Left renal cortex interstitium (tissue), 4 donors: ENCODE data around the gene CBX6. TPM values are rescaled to one million over a fixed set of nuclear protein-coding genes. Genes with fewer than 3 reads are reported as not detected.
"Not testable (repeated sequence)": the region's sequence is repeated elsewhere in the genome, so short reads cannot be mapped to it uniquely, and the experiment has no call there.

Experiments
- DNase-seq, 4 donors: peaks; one replicate each; pipeline ENCODE4 v3.0.0-alpha.2; 2013; ENCODE audit warnings: low read depth in 4 of 4, low spot score in 2 of 4, missing footprints in 1 of 4
- polyA plus RNA-seq, 4 donors: library from polyadenylated mRNA; unstranded; fragments of 120-200 nt; gene quantifications; one replicate each; pipeline ENCODE4 v1.2.1, GENCODE V29; 2013; ENCODE audit not compliant: insufficient read length in 4 of 4

Gene CBX6
- 10 to 100 TPM; 35.9 to 50.8 (median 43.0) TPM for polyA plus RNA-seq

- peak; percentile 79 to 92 (median 92) for DNase-seq
Measured at GRCh38 chr22:38872172-38872830, at the start of gene CBX6. CBX6 (minus strand) TSS chr22:38872216; CDS start chr22:38872190, 26 bp downstream.

DNA sequence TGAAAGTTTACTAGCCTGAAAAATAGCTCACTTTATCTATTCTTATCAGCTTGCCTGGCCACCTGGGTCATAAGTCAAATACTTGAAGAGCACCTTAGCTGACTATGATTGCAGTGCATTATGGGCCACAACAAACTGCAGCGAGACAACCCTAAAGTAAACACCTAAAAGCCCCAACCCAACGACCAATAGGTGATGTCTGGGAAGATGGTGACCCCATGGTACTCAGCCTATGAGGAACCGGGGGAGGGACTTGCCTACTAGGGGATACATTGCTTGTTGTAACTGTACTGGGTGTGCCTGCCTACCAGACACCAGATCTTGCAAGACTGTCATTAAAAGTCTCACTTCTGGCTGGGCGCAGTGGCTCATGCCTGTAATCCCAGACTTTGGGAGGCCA is 49.8 kb upstream of the CBX6 start:
- no peak for DNase-seq

DNA sequence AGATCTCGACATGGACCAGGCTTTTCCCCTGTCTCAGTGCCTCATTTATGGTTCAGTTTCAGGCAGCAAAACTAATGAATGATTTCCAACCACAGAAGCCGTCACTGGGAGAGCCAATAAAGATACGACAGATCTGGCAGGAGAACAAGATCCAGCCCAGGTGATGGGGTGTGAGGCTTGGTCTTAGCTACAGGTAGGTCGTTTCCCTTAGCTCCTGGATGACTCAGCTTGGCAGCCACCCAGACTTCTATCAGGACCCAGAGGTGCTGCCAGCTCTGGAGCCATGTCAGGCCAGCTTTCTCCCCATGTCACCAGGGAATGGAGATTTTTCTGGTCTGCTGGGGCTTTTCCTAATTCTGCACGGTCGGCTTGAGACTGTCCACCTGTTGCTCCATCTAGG is 49.1 kb upstream of the CBX6 start:
- DNase-seq = no peak

DNA sequence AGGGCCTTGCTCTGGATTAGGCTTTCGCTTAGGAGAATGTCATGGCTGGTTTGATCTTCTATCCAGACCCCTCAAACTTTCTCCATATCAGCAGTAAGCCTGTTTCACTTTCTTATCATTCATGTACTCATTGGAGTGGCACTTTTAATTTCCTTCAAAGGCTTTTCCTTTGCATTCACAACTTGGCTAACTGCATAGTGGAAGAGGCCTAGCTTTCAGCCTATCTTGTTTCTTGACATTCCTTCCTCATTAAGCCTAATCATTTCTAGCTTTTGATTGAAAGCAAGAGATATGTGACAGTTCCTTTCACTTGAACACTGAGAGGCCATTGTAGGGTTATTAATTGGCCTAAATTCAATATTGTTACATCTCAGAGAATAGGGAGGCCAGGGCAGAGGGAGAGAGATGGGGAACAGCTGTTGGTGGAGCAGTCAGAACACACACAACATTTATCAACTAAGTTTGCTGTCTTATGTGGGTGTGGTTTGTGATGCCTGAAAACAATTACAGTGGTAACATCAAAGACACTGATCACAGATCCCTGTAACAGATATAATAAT is 47.7 kb upstream of the CBX6 start:
- peak in 1 of 4 donors; percentile 13 for DNase-seq

- no peak for DNase-seq
Measured at GRCh38 chr22:38911434-38911833, 39.4 kb upstream of the CBX6 start.

GRCh38 chr22:38907767-38908166 is 35.8 kb upstream of the CBX6 start:
- no peak for DNase-seq

- no peak for DNase-seq
Measured at GRCh38 chr22:38906052-38906451, 34.0 kb upstream of the CBX6 start.

DNA sequence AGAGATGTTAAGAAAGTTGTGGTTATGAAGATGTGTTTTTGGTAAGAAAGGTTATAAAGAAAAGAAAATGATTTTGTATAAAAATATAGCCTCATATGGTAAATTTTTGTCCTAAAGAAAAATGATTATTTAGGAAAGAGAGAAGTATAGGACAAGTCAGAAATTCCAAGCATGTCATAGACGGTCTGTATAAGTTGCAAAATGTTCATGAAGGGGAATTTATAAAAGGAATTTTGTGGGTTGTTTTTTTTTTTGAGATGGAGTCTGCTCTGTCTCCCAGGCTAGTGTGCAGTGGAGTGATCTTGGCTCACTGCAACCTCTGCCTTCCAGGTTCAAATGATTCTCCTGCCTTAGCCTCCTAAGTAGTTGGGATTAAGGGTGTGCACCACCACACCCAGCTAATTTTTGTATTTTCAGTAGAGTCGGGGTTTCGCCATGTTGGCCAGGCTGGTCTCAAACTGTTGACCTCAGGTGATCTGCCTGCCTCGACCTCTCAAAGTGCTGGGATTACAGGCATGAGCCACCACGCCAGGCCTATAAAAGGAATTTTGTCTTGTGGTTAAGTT is 32.1 kb upstream of the CBX6 start:
- DNase-seq = not testable (repeated sequence)

DNA sequence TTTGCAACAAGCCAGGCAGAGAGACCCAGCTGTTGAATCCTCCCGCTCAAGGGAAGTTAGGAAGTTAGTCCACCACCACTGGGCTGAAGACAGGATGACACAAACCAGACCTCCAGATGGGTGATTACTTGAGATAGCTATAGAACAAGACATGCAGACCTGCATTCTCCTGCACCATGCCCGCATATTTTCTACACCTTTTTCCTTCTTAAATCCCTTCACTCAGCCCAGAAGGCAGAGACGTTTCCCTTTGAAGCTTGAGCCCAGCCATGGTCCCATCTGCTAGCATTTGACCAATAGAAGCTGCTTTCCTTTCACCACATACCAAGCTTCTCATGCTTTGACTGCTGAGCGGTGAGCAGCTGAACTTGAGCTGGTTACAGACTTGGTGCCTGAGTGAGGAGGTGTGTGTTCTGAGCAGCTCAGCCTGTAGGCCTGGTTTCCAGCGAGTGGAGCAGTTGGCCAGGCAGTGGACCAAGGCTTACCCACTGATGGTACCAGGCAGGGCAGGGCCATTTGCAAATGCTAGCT is 29.2 kb upstream of the CBX6 start:
- no peak for DNase-seq

GRCh38 chr22:38900677-38901076 is 28.7 kb upstream of the CBX6 start:
- DNase-seq = no peak

GRCh38 chr22:38891256-38891655 is 19.2 kb upstream of the CBX6 start:
- DNase-seq = no peak

DNA sequence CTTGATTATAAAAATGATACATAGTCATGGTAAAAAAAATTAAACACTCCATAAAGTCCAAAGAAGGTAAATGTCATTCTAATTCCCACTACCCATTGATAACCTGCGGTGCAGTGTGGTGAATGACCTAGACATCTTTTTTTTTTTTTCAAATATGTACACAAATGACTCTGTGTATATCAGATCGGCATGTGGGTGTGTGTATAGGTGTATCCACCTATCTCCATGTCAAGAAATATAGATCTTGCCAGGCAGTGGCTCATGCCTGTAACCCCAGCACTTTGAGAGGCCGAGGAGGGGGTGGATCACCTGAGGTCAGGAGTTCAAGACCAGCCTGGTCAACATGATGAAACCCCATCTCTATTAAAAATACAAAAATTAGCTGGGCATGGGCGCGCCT is 18.4 kb upstream of the CBX6 start:
- DNase-seq = no peak

DNA sequence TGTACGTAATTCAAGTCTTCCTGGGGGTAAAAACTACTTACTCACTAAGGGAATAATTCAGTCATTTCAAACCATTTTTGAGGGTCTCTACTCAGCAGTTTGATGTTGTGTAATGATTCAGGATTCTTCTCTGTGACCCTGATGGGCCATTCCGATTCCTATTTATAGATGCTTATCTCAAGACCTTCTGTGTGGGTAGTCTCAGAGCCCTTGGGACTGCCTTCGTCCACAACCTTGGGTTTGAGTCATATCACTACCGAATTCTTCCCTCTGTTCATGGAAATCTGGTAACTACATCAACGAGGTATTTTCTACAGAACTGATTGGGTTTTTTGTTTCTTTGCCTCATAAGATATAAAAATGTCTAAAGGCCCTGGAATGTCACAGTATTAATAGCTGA is 14.3 kb upstream of the CBX6 start:
- no peak for DNase-seq

DNA sequence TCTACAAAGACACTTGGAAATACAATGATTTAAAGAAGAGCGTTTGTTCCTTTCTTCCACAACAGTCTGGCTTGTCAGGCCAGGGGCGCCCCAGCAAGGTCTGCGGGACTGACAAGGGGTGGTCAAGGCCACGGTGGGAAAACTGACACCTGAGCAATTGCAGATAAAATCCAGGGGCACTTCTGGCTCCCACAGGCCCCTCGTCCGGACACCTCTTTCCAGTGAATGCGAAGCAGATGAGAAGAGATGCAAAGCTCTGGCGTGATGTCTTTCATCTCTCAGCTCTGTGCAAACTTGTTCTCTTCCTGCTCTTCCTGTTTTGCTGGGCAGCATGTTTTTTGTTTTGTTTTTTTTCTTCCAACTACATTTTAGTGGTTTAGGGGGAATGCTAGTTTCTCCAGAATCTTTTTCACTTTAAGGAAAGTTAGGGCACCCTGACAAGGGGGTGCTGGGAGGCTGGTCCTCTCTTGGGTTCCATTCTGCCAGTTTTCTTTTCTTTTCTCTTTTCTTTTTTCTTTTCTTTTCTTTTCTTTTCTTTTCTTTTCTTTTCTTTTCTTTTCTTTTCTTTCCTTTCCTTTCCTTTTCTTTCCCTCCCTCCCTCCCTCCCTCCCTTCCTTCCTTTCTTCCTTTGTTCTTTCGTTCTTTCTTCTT is 11.1 kb upstream of the CBX6 start:
- DNase-seq = no peak

DNA sequence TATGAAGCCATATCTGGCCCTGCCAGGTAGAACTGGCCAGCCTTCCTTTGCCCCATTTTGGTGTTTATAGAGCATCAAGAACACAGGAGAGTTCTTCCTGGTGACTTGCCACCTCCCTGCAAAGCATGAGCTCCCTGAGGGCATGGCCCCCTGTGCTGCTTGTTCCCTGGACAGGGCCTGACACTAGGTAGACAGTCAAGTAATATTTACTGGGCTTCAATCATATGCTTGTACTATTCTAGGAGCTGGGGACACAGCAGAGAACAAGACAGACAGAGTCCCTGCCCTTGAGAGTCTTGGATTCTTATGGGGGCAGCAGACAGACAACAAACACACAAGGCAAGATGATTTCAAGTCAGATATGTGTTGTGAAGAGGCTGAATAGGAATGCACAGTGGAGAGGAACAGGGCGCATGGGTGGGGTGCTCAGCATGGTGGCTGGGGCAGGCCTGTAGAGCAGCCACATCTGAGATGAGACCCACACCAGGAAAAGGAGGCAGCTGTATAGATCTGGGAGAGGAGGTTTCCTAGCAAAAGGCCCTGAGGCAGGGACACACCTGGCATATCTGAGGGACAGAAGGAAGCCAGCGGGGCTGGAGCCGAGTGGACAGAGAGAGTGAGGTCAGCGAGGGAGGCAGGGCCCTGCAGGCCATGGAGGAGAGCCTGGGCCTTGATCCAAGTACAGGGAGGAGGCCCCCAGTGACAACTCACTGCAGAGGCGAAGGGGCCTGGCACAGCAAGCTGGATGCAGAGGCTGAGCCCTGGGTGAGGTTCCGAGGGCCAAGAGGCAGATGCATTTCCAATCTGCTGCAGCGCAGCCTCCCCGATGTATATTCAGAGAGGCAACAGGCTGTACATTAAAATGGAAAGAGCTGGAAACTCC is 10.2 kb upstream of the CBX6 start:
- DNase-seq = no peak

DNA sequence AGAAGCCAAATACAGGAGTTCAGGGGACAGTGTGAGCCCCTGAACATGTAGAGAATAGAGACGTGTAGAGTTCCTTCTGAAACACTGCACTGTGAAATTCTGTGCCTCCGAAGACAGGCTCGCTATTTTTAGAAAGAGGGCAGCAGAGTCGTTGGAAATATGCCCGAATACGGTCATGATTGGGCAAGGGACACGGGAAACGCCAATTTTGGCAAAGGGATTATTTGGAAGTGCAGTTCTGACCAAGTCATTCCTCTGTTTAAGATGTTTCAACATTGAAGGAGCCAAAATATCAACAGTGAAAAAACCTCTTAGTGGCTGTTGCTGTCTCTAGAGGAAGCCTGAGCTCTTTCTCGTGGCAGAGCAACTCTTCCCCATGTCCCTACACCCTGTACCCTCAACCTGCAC is 9.5 kb upstream of the CBX6 start:
- no peak for DNase-seq

- no peak for DNase-seq
Measured at GRCh38 chr22:38879961-38880360, 7.9 kb upstream of the CBX6 start.

- DNase-seq = no peak
Measured at GRCh38 chr22:38879108-38879729, 7.2 kb upstream of the CBX6 start.

DNA sequence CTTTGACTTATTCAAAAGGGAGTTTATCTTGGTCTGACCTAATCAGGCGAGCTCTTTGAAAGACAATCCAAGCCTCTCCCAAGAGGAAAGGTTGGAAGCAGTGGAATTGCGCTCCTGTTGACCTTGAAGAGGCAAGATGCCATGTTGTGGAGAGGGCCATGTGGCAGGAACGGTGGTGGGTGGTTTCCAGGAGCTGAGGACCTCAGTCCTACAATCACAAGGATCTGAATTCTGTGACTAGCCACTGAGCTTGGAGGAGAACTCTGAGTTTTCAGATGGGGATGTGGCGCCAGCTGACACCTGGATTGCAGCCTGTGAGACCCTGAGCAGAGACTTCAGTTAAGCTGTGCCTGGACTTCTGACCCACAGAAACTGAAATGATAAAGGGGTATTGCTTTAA is 6.0 kb upstream of the CBX6 start:
- DNase-seq = no peak
